H1 (cell line): ENCODE measurements around the gene ORC2. TPM values are rescaled to one million over a fixed set of nuclear protein-coding genes. Genes with fewer than 3 reads are reported as not detected.

Source experiments
- ASH2L ChIP-seq: fragments of 200-600, 300-600 bp; sonication (generic); IDR thresholded peaks from one replicate; pipeline ENCODE4 v1.7.1; 2017; ENCODE audit warnings: low read length
- BCL11A ChIP-seq, 2 experiments: IDR thresholded peaks; one replicate each; pipeline ENCODE4 v1.6.1; 2011; ENCODE audit warnings: low read depth in 2 of 2, low read length in 2 of 2, mild to moderate bottlenecking in 2 of 2
- EP300 ChIP-seq, 2 experiments: IDR thresholded peaks; 1 replicate in 1 of 2; 2 replicates in 1 of 2; pipeline ENCODE4 v1.6.1; 2011 to 2012; ENCODE audit warnings: low read depth in 2 of 2, low read length in 2 of 2, mild to moderate bottlenecking in 2 of 2, borderline replicate concordance in 1 of 2, inconsistent platforms in 1 of 2, moderate library complexity in 1 of 2
- FOSL1 ChIP-seq: IDR thresholded peaks from 2 replicates; pipeline ENCODE4 v1.6.1; 2011; ENCODE audit warnings: mild to moderate bottlenecking, low read depth, low read length, moderate library complexity; ENCODE audit not compliant: insufficient read depth
- GTF2F1 ChIP-seq: IDR thresholded peaks from 2 replicates; pipeline ENCODE4 v1.6.1; 2012; ENCODE audit warnings: low read depth, low read length, improper control_type of control experiment, borderline replicate concordance
- HDAC2 ChIP-seq, 2 experiments: fragments of 300-600 bp in 1 of 2; sonication (generic) in 1 of 2; IDR thresholded peaks; 2 replicates each; pipeline ENCODE4 v1.6.1; 2011 to 2012; ENCODE audit warnings: low read depth in 2 of 2, low read length in 2 of 2, mild to moderate bottlenecking in 2 of 2, moderate library complexity in 2 of 2, borderline replicate concordance in 1 of 2, inconsistent platforms in 1 of 2
- JUND ChIP-seq: IDR thresholded peaks from 2 replicates; pipeline ENCODE4 v1.6.1; 2011; ENCODE audit warnings: mild to moderate bottlenecking, improper control_type of control experiment, low read length
- NRF1 ChIP-seq: IDR thresholded peaks from 2 replicates; pipeline ENCODE4 v1.6.1; 2011; ENCODE audit warnings: mild to moderate bottlenecking, low read depth, low read length, improper control_type of control experiment
- POLR2AphosphoS5 ChIP-seq: IDR thresholded peaks from 2 replicates; pipeline ENCODE4 v1.6.1; 2011; ENCODE audit warnings: low read depth, low read length
- RXRA ChIP-seq: IDR thresholded peaks from 2 replicates; pipeline ENCODE4 v1.6.1; 2011; ENCODE audit warnings: low read depth, mild to moderate bottlenecking, low read length, moderate library complexity; ENCODE audit not compliant: insufficient read depth
- SAP30 ChIP-seq: fragments of 300-600 bp; sonication (generic); IDR thresholded peaks from 2 replicates; pipeline ENCODE4 v1.7.1; 2012; ENCODE audit warnings: low read length, moderate library complexity, mild to moderate bottlenecking, inconsistent platforms; ENCODE audit not compliant: insufficient read depth, insufficient replicate concordance
- SIN3A ChIP-seq, 2 experiments: IDR thresholded peaks in 1 of 2; conservative IDR thresholded peaks in 1 of 2; 2 replicates each; pipeline ENCODE4 v1.6.1; 2011 to 2012; ENCODE audit warnings: low read length in 2 of 2, improper control_type of control experiment in 1 of 2, low read depth in 1 of 2, mild to moderate bottlenecking in 1 of 2
- SP2 ChIP-seq: IDR thresholded peaks from 2 replicates; pipeline ENCODE4 v1.6.1; 2012; ENCODE audit warnings: mild to moderate bottlenecking, low read length, inconsistent platforms
- TAF7 ChIP-seq: optimal IDR thresholded peaks from 2 replicates; pipeline ENCODE3; 2011; ENCODE audit warnings: low read depth, mild to moderate bottlenecking, inconsistent platforms, low read length, moderate library complexity, borderline replicate concordance
- TBP ChIP-seq: IDR thresholded peaks from 2 replicates; pipeline ENCODE4 v1.6.1; 2011; ENCODE audit warnings: low read depth, low read length, improper control_type of control experiment
- polyA plus RNA-seq, 7 experiments: library from polyadenylated mRNA; depleted of rRNA in 3 of 7; stranded (reverse) in 5 of 7; unstranded in 2 of 7; fragments of >200 nt in 5 of 7; fragments of 200-250 nt in 2 of 7; gene quantifications; 1 replicate in 5 of 7; 2 replicates in 1 of 7; 4 replicates in 1 of 7; pipeline versions ENCODE4 v1.2.1 to v1.2.3, GENCODE V29; 2011 to 2013; ENCODE audit warnings: missing spikeins in 2 of 7, mixed read lengths in 2 of 7
- total RNA-seq: library from RNA; stranded (reverse); fragmentation: NEBNext Ultra II Directional; extraction: Animal tissue kit (Norgen Biotek cat#: 25700); gene quantifications from 2 replicates; pipeline ENCODE4 v1.2.1, GENCODE V29; 2021
- TF ChIP-seq, protein P1 (sequence below), 3 experiments: IDR thresholded peaks; 1 replicate in 2 of 3; 2 replicates in 1 of 3; pipeline versions ENCODE4 v1.5.1 to v1.6.1; 2011; ENCODE audit warnings: low read length in 3 of 3, mild to moderate bottlenecking in 3 of 3, inconsistent platforms in 2 of 3, low read depth in 1 of 3, moderate library complexity in 1 of 3; ENCODE audit not compliant: insufficient read depth in 1 of 3; ENCODE audit errors: control extremely low read depth in 1 of 3
- TF ChIP-seq, protein P2 (sequence below): IDR thresholded peaks from 2 replicates; pipeline ENCODE4 v1.6.1; 2012; ENCODE audit warnings: inconsistent platforms
- TF ChIP-seq, protein P3 (sequence below): IDR thresholded peaks from 2 replicates; pipeline ENCODE4 v1.6.1; 2011; ENCODE audit warnings: low read length, improper control_type of control experiment

The ORC2 gene
- total and polyA plus RNA-seq, 2 of the 8 experiments (the other 6 are each of a cell fraction or from before 2014, with no cell fraction given) = 7.1 to 89.8 TPM

DNA sequence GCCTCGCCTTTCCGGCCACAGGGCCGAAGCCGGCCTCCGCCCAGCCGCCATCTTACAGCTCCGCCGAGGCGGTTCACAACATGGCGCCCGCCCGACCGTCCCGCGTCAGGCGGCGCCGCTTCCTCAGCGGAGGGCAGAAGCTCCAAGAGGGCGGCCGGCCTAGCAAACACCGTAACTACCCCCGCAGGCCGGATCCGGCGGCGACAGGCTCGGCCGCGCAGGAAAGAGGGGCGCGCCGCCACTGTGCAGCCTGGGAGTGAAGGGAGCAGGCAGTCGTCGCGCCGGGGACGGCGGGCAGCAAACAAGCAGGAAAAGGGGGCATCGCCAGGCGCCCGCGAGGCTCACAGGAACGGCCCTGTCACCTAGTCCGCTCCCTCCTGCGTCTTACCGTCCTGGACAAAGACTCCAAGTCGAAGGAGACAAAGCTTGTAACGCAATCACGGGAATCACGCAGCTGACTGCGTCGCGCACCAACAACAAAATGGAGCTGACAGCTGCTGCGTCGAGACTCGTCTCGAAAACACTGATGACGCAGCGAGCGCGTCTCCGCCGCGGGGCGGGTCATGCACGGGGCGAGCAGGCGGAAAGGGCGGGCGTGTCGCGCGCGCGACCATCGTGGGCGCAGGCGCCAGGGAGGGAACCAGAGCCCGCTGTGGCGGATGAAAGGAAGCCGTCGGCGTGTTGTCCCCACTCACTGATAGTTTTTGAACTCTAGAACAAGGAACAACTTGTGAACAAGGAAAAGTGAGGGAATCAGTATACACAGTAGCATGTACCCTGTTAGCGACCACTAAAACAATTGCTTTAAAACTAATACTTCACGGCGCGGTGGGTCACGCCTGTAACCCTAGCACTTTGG, 99.1 kb downstream of the ORC2 start, which contains the start of gene CLK1 (continued):
- TF ChIP-seq, protein P1, sequence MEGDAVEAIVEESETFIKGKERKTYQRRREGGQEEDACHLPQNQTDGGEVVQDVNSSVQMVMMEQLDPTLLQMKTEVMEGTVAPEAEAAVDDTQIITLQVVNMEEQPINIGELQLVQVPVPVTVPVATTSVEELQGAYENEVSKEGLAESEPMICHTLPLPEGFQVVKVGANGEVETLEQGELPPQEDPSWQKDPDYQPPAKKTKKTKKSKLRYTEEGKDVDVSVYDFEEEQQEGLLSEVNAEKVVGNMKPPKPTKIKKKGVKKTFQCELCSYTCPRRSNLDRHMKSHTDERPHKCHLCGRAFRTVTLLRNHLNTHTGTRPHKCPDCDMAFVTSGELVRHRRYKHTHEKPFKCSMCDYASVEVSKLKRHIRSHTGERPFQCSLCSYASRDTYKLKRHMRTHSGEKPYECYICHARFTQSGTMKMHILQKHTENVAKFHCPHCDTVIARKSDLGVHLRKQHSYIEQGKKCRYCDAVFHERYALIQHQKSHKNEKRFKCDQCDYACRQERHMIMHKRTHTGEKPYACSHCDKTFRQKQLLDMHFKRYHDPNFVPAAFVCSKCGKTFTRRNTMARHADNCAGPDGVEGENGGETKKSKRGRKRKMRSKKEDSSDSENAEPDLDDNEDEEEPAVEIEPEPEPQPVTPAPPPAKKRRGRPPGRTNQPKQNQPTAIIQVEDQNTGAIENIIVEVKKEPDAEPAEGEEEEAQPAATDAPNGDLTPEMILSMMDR (IDR thresholded peaks at IDR 0.05; ENCODE audit: control extremely low read depth in 1 of 3, insufficient read depth in 1 of 3, low read depth in 1 of 3, low read length in 3 of 3) = no peak
- TF ChIP-seq EP300 (IDR thresholded peaks at IDR 0.05; ENCODE audit: borderline replicate concordance in 1 of 2, low read depth in 2 of 2, low read length in 2 of 2) = no peak; a peak in 1 of 3 replicates
- 0 out of 2 replicates have a peak, but pooled peaks have one; percentile 10 for TF ChIP-seq NRF1
- TF ChIP-seq ASH2L = peak; percentile 90
- TF ChIP-seq HDAC2 (IDR thresholded peaks at IDR 0.05; ENCODE audit: borderline replicate concordance in 1 of 2, low read depth in 2 of 2, low read length in 2 of 2) = peak; percentile 91 to 97; a peak in 2 of 4 replicates
- no peak for TF ChIP-seq FOSL1
- TF ChIP-seq JUND = no peak
- TF ChIP-seq, protein P2, sequence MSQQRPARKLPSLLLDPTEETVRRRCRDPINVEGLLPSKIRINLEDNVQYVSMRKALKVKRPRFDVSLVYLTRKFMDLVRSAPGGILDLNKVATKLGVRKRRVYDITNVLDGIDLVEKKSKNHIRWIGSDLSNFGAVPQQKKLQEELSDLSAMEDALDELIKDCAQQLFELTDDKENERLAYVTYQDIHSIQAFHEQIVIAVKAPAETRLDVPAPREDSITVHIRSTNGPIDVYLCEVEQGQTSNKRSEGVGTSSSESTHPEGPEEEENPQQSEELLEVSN = peak; percentile 67
- TF ChIP-seq GTF2F1 = peak; percentile 74; the same call in 1 of the 2 replicates
- TF ChIP-seq TAF7 = peak; percentile 88
- TF ChIP-seq POLR2AphosphoS5 = peak; percentile 99
- TF ChIP-seq RXRA = no peak
- no peak for TF ChIP-seq BCL11A (IDR thresholded peaks at IDR 0.05; ENCODE audit: low read depth in 2 of 2, low read length in 2 of 2)
- TF ChIP-seq SAP30 = peak; percentile 92
- TF ChIP-seq TBP = peak; percentile 93
- TF ChIP-seq SIN3A (conservative IDR thresholded peaks at IDR 0.05 in 1 of 2, IDR thresholded peaks at IDR 0.05 in 1 of 2; ENCODE audit: low read depth in 1 of 2, low read length in 2 of 2) = peak; percentile 76 to 85; a peak in 2 of 4 replicates
- TF ChIP-seq, protein P3, sequence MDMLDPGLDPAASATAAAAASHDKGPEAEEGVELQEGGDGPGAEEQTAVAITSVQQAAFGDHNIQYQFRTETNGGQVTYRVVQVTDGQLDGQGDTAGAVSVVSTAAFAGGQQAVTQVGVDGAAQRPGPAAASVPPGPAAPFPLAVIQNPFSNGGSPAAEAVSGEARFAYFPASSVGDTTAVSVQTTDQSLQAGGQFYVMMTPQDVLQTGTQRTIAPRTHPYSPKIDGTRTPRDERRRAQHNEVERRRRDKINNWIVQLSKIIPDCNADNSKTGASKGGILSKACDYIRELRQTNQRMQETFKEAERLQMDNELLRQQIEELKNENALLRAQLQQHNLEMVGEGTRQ = no peak
- TF ChIP-seq SP2 = no peak
